Measurements from ENCODE around the gene CFAP20. TPM values are rescaled to one million over a fixed set of nuclear protein-coding genes. Genes with fewer than 3 reads are reported as not detected.

CFAP20 gene
- total RNA-seq, 1 experiment from 2014 or later, result 76.2 TPM

- no peak for DNase-seq (ENCODE audit: low spot score)
Measured at GRCh38 chr16:58125041-58125440, 4.1 kb downstream of the CFAP20 start.

DNA sequence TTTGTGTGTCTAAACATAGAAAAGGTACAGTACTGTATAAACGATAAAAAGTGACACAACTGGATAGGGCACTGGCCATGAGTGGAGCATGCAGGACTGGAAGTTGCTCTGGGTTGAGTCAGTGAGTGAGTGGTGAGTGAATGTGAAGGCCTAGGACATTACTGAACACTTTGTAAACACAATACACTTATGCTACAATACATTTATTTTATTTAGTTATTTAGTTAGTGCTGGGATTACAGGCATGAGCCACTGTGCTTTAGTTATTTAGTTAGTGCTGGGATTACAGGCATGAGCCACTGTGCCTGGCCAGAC, 4.6 kb downstream of the CFAP20 start:
- DNase-seq (ENCODE audit: low spot score), result no peak

GRCh38 chr16:58123896-58124600, 5.1 kb downstream of the CFAP20 start:
- no peak for DNase-seq (ENCODE audit: low spot score)

- no peak for DNase-seq (ENCODE audit: low spot score)
Measured at GRCh38 chr16:58121132-58121531, 8.0 kb downstream of the CFAP20 start.

GRCh38 chr16:58120234-58120633, 8.9 kb downstream of the CFAP20 start:
- no peak for DNase-seq (ENCODE audit: low spot score)

DNA sequence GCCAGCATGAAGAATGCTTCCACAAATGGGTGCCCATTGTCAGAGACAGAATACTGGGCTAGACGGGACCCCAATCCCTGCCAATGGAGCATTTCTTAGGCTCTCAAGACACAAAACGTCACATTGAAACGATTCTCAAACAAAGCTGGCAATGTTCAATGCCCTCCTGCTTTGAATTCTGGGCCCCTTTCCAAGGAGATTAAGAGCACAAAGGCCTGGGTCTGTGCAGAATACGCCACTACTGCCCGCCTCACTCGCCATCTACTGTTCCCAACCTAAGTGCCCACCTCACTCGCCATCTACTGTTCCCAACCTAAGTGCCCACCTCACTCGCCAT, 9.7 kb downstream of the CFAP20 start:
- no peak for DNase-seq (ENCODE audit: low spot score)

GRCh38 chr16:58118801-58119508, 10.2 kb downstream of the CFAP20 start:
- no peak for DNase-seq (ENCODE audit: low spot score)

- no peak for DNase-seq (ENCODE audit: low spot score)
Measured at GRCh38 chr16:58116529-58116928, 12.7 kb downstream of the CFAP20 start.

GRCh38 chr16:58116081-58116480, 13.1 kb downstream of the CFAP20 start:
- DNase-seq (ENCODE audit: low spot score), result no peak

DNA sequence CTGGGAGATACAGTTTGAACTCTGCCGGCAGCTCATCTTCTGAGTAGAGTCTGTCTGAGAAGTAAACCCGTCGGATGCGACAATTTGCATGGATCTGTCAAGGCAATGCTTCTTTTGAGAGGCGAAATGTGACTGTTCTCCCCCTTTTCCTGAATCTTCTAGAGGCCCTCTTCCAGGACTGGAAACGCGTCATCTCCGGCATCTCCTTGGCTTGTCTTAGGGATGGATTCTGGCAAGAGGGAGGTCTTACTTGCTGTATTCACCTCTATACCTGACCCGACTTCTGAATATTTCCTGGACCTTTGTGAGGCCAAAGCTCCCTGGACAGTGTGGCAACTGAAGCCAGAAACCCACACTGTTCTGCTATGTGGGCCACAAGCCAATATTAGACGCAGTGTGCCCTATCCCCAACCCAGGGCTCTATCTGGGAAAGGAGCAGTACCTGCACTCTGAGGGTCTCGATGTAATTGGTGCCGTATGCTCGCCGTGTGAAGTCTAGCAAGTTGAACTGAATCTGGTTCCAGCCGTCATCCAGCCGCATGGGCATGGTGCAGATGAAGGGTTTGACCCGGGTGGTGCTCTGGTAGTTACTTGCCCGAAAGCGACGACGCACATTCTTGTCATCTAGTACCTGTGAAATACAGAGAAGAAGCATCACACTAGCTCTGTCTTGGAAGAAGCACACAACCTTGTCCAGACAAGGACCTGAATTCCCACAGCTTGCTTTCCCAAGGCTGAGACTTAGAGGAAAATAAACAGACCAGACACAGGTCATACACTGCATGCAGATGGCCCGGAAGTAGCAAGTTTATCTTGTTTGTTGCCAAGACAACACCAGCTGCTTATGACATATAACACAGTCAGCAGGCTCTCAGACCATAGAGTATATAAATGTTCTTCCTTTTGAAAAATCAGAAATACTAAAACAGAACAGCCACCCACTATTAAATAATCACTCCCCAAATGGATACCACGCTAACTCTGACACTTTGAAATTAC, 14.1 kb downstream of the CFAP20 start:
- no peak for DNase-seq (ENCODE audit: low spot score)

DNA sequence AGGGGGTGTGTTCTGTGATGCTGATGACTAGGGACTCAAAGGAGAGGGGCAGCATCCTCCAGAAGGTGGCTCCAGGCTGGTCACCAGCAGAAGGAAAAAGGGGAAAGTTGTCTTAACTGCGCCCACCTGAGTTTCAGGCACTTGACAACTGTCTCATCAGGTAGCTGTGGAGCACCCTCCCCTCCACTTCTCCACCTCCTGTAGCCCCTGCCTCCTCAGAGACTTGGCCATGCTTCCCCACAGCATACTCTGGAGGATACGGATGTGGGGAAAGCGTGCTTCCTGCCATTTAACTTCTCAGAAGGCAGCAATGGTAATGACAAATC, 17.9 kb downstream of the CFAP20 start:
- no peak for DNase-seq (ENCODE audit: low spot score)

GRCh38 chr16:58110571-58111301, 18.4 kb downstream of the CFAP20 start:
- DNase-seq (ENCODE audit: low spot score), result no peak

- no peak for DNase-seq (ENCODE audit: low spot score)
Measured at GRCh38 chr16:58109881-58110280, 19.3 kb downstream of the CFAP20 start.

DNA sequence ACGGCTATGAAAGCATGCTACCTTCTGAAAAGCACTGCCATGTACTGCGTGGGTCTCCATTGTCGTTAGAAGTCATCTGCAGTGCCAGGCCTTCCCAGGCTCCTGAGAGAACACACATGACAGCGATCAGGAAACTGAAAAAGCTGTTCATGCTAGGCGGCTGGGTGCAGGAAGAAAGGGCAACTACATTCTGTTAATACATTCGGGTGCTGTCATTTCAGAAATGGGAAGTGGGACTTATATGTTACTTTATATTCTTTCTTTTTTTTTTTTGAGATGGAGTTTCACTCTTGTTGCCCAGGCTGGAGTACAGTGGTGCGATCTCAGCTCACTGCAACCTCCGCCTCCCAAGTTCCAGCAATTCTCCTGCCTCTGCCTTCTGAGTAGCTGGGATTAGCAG, 19.9 kb downstream of the CFAP20 start:
- DNase-seq (ENCODE audit: low spot score), result no peak

GRCh38 chr16:58107709-58108108, 21.5 kb downstream of the CFAP20 start:
- DNase-seq (ENCODE audit: low spot score), result no peak

GRCh38 chr16:58107228-58107627, 22.0 kb downstream of the CFAP20 start:
- DNase-seq (ENCODE audit: low spot score), result no peak

DNA sequence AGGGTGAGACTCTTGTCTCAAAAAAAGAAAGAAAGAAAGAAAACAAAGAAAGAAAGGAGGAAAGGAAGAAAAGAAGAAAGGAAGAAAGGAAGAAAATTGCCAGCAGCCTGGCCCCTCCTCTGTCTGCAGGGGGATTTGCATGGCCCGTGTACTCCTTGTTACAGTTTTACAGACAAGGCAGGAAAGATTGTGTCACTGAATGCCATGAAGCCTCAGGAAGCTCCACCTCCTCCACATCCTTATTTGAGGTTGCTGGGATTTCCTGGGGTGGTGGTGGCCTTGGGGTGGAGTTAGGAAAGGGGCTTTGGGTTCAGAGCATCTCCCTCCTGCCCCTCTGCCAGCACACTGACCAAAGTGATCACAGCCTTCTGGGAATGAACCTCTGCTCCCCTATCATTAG, 23.6 kb downstream of the CFAP20 start:
- DNase-seq (ENCODE audit: low spot score), result no peak

GRCh38 chr16:58102665-58103392, 26.4 kb downstream of the CFAP20 start:
- no peak for DNase-seq (ENCODE audit: low spot score)

GRCh38 chr16:58099956-58100300, 29.3 kb downstream of the CFAP20 start:
- DNase-seq (ENCODE audit: low spot score), result no peak

- no peak for DNase-seq (ENCODE audit: low spot score)
Measured at GRCh38 chr16:58099097-58099955, 29.9 kb downstream of the CFAP20 start.
